Motor neuron (in vitro differentiated cells): ENCODE measurements around the gene ATL1. TPM values are rescaled to one million over a fixed set of nuclear protein-coding genes. Genes with fewer than 3 reads are reported as not detected.
"Not testable (repeated sequence)": the region's sequence is repeated elsewhere in the genome, so short reads cannot be mapped to it uniquely, and the experiment has no call there.

Experiments used
- ATAC-seq, 8 experiments: fragments of 200-7000 bp; cut with Tn5 transposase; replicated peaks in 6 of 8; 2 replicates each; pipeline ENCODE4 v1.8.0; 2021; ENCODE audit warnings: mild to moderate bottlenecking in 8 of 8, moderate library complexity in 8 of 8
- H3K27ac ChIP-seq, 2 donors: fragments of 250-450 bp; sonication (Bioruptor Pico); 2 replicates each; pipeline ENCODE4 v1.9.0; 2021; ENCODE audit warnings: antibody characterized with exemption in 2 of 2, mild to moderate bottlenecking in 2 of 2, moderate library complexity in 1 of 2
- H3K4me1 ChIP-seq, 2 donors: fragments of 250-450 bp; sonication (Bioruptor Pico); replicated peaks in 1 of 2; 2 replicates each; pipeline ENCODE4 v1.6.1; 2021; ENCODE audit warnings: antibody characterized with exemption in 2 of 2, mild to moderate bottlenecking in 2 of 2, moderate library complexity in 1 of 2
- H3K4me3 ChIP-seq, 5 donors: fragments of 250-450 bp; sonication (Bioruptor Pico); 2 replicates each; pipeline ENCODE4 v1.9.0; 2021; ENCODE audit warnings: antibody characterized with exemption in 5 of 5, mild to moderate bottlenecking in 5 of 5, moderate library complexity in 4 of 5
- WGBS, 10 experiments: fragments of 450-650 bp; shearing (Covaris generic); methylation state at CpG; one replicate each; pipeline ENCODE4 v1.0.0; 2022; 5-methylcytosine and 5-hydroxymethylcytosine counted together
- in situ Hi-C, 9 experiments: fragments of 400-800 bp; cut with MboI; loops; one replicate each; pipeline ENCODE4 v1.15.0; 2021; ENCODE audit warnings: low sequenced_read_pairs in 9 of 9, low pct_unique_long_range_greater_than_20kb in 2 of 9; ENCODE audit not compliant: unreplicated experiment in 9 of 9
- total RNA-seq, 8 experiments: library from RNA; unstranded; fragments of 300-600 nt; gene quantifications; 2 replicates each; pipeline versions ENCODE4 v1.2.3 to v1.2.4, GENCODE V29; 2022

The ATL1 gene
- total RNA-seq, 8 experiments from 2014 or later: 0.73 to 39.6 (median 32.1) TPM; not detected in 1

- 53 to 93% (median 81%) methylated on average over 3 to 6 of the region's 6 CpGs; no CpG with 5 or more reads in 2 of the 10 experiments for WGBS, 10 experiments
- in situ Hi-C loops: loop anchor here in 5 of 9 experiments (10.0 to 25.0 kb wide), 3 partner anchors 192 to 217 kb away; partner anchors contain the start of genes DMAC2L (in 2 of the 5) and L2HGDH (in 2 of the 5)
These were observed 30.4 kb upstream of the ATL1 start for GRCh38 chr14:50529288-50530179.

GRCh38 chr14:50530358-50530757 lies 29.6 kb upstream of the ATL1 start:
- peak overlapping the region; percentile 55 to 95 (median 80) for H3K4me3 ChIP-seq
- 0 to 50% (median 18%) methylated on average over 1 of the region's 1 CpG; no CpG with 5 or more reads in 3 of the 10 experiments for WGBS, 10 experiments
- ATAC-seq: no peak
- peaks cover 7 to 15% of the 10 kb centered on the region in 2 donors for H3K4me1 ChIP-seq
- H3K27ac ChIP-seq: no peak overlapping the region
- in situ Hi-C loops: loop anchor here in 4 of 9 experiments (10.0 to 25.0 kb wide), 3 partner anchors 193 to 218 kb away; partner anchors contain the start of genes DMAC2L (in 2 of the 4) and L2HGDH (in 2 of the 4)

More at GRCh38 chr14:50529288-50530179, 30.4 kb upstream of the ATL1 start:
- Histone ChIP-seq H3K4me3 (peak overlapping the region in 3 of 5 donors; percentile 75 to 89 (median 80)), H3K27ac (no peak overlapping the region), H3K4me1 (peaks cover 7 to 15% of the 10 kb centered on the region in 2 donors)
- no peak for ATAC-seq

GRCh38 chr14:50530794-50531365 lies 29.1 kb upstream of the ATL1 start:
- no peak for ATAC-seq
- WGBS, 10 experiments: 0 to 57% (median 22%) methylated on average over 1 to 8 of the region's 8 CpGs; no CpG with 5 or more reads in 1 of the 10 experiments
- in situ Hi-C loops: loop anchor here in 4 of 9 experiments (10.0 to 25.0 kb wide), 3 partner anchors 194 to 219 kb away; partner anchors contain the start of genes DMAC2L (in 2 of the 4) and L2HGDH (in 2 of the 4)
- H3K4me1 ChIP-seq: peaks cover 7 to 15% of the 10 kb centered on the region in 2 donors
- H3K4me3 ChIP-seq: peak overlapping the region; percentile 55 to 95 (median 80)
- H3K27ac ChIP-seq: no peak overlapping the region

GRCh38 chr14:50531595-50532501 lies 28.1 kb upstream of the ATL1 start:
- H3K4me3 ChIP-seq: peak overlapping the region; percentile 55 to 95 (median 80)
- peaks cover 7 to 15% of the 10 kb centered on the region in 2 donors for H3K4me1 ChIP-seq
- WGBS, 10 experiments: 0 to 1% (median 0%) methylated on average over 5 to 31 of the region's 82 CpGs; no CpG with 5 or more reads in 1 of the 10 experiments
- in situ Hi-C loops: loop anchor here in 4 of 9 experiments (10.0 to 25.0 kb wide), 3 partner anchors 195 to 220 kb away; partner anchors contain the start of genes DMAC2L (in 2 of the 4) and L2HGDH (in 2 of the 4)
- ATAC-seq: peak in 7 of 8 experiments; percentile 0 to 66 (median 50)
- peak overlapping the region; percentile 85 to 96 for H3K27ac ChIP-seq

GRCh38 chr14:50532502-50533240 lies 27.3 kb upstream of the ATL1 start, which contains the start of gene MAP4K5:
Gene MAP4K5 (minus strand): TSS chr14:50532569. CDS start chr14:50532049, 520 bp downstream.
- peak; percentile 92 to 98 (median 98) for ATAC-seq
- Histone ChIP-seq H3K4me3 (peak within 1 kb of the TSS; percentile 55 to 95 (median 80)), H3K27ac (peak within 1 kb of the TSS; percentile 85 to 96), H3K4me1 (peaks cover 7 to 15% of the 10 kb centered on the region in 2 donors)
- in situ Hi-C loops: loop anchor here in 4 of 9 experiments (10.0 to 25.0 kb wide), 3 partner anchors 195 to 220 kb away; partner anchors contain the start of genes DMAC2L (in 2 of the 4) and L2HGDH (in 2 of the 4)
- WGBS, 10 experiments: 0 to 40% (median 6%) methylated on average over 1 to 16 of the region's 60 CpGs; no CpG with 5 or more reads in 4 of the 10 experiments

- H3K27ac ChIP-seq: no peak overlapping the region
- in situ Hi-C loops: loop anchor here in 4 of 9 experiments (10.0 to 25.0 kb wide), 3 partner anchors 196 to 221 kb away; partner anchors contain the start of genes DMAC2L (in 2 of the 4) and L2HGDH (in 2 of the 4)
- peaks cover 7 to 12% of the 10 kb centered on the region in 2 donors for H3K4me1 ChIP-seq
- no peak for ATAC-seq
- 0 to 94% (median 54%) methylated on average over 1 to 5 of the region's 5 CpGs for WGBS, 10 experiments
- peak overlapping the region in 2 of 5 donors; percentile 75 to 80 for H3K4me3 ChIP-seq
These were observed 26.7 kb upstream of the ATL1 start for GRCh38 chr14:50533241-50533705.

- Histone ChIP-seq H3K4me3 (no peak overlapping the region), H3K27ac (no peak overlapping the region), H3K4me1 (peaks cover 7 to 12% of the 10 kb centered on the region in 2 donors)
- WGBS, 10 experiments: 43 to 100% (median 88%) methylated on average over 2 to 3 of the region's 3 CpGs; no CpG with 5 or more reads in 1 of the 10 experiments
- no peak for ATAC-seq
- in situ Hi-C loops: loop anchor here in 4 of 9 experiments (10.0 to 25.0 kb wide), 3 partner anchors 197 to 222 kb away; partner anchors contain the start of genes DMAC2L (in 2 of the 4) and L2HGDH (in 2 of the 4)
These were observed 26.1 kb upstream of the ATL1 start for GRCh38 chr14:50533806-50534205.

GRCh38 chr14:50534416-50534815 lies 25.5 kb upstream of the ATL1 start:
- ATAC-seq: no peak
- Histone ChIP-seq H3K27ac (no peak overlapping the region), H3K4me3 (no peak overlapping the region), H3K4me1 (peaks cover 5 to 11% of the 10 kb centered on the region in 2 donors)
- 14 to 100% (median 68%) methylated on average over 1 to 3 of the region's 3 CpGs for WGBS, 10 experiments
- in situ Hi-C loops: loop anchor here in 4 of 9 experiments (10.0 to 25.0 kb wide), 3 partner anchors 197 to 222 kb away; partner anchors contain the start of genes DMAC2L (in 2 of the 4) and L2HGDH (in 2 of the 4)

GRCh38 chr14:50534997-50535396 lies 24.9 kb upstream of the ATL1 start:
- H3K4me3 ChIP-seq: no peak overlapping the region

GRCh38 chr14:50538034-50538433 lies 21.9 kb upstream of the ATL1 start:
- not testable (repeated sequence) for H3K27ac ChIP-seq, H3K4me3 ChIP-seq, ATAC-seq, H3K4me1 ChIP-seq
- WGBS, 10 experiments: 0 to 66% (median 50%) methylated on average over 1 to 4 of the region's 4 CpGs; no CpG with 5 or more reads in 1 of the 10 experiments
- in situ Hi-C loops: loop anchor here in 4 of 9 experiments (10.0 to 25.0 kb wide), 3 partner anchors 201 to 226 kb away; partner anchors contain the start of genes DMAC2L (in 2 of the 4) and L2HGDH (in 2 of the 4)

More at GRCh38 chr14:50534997-50535396, 24.9 kb upstream of the ATL1 start:
- no peak for ATAC-seq
- Histone ChIP-seq H3K4me1 (peaks cover 5% of the 10 kb centered on the region in 2 donors), H3K27ac (no peak overlapping the region)
- in situ Hi-C loops: loop anchor here in 4 of 9 experiments (10.0 to 25.0 kb wide), 3 partner anchors 198 to 223 kb away; partner anchors contain the start of genes DMAC2L (in 2 of the 4) and L2HGDH (in 2 of the 4)
- 64 to 100% (median 94%) methylated on average over 1 of the region's 1 CpG; no CpG with 5 or more reads in 2 of the 10 experiments for WGBS, 10 experiments
